Fibroblast of lung (primary cell): ENCODE data around the gene CHTF8. TPM values are rescaled to one million over a fixed set of nuclear protein-coding genes. Genes with fewer than 3 reads are reported as not detected.

ENCODE experiments used
- DNase-seq, 2 donors: peaks; one replicate each; pipeline versions ENCODE4 v3.0.0 to v3.0.0-alpha.2; 2010; ENCODE audit warnings: low read depth in 2 of 2
- H2AFZ ChIP-seq: 2 replicates; pipeline ENCODE4 v1.5.1; 2012; ENCODE audit warnings: low read length, control low read depth, inconsistent platforms
- H3K27ac ChIP-seq: 2 replicates; pipeline ENCODE4 v1.5.1; 2011; ENCODE audit warnings: low read length, control low read depth; ENCODE audit not compliant: insufficient read depth
- H3K27me3 ChIP-seq: 2 replicates; pipeline ENCODE4 v1.5.1; 2011; ENCODE audit warnings: mild to moderate bottlenecking, low read length; ENCODE audit not compliant: control insufficient read depth, insufficient read depth
- H3K36me3 ChIP-seq: 2 replicates; pipeline ENCODE4 v1.5.1; 2011; ENCODE audit warnings: low read length; ENCODE audit not compliant: control insufficient read depth, insufficient read depth
- H3K4me1 ChIP-seq: 2 replicates; pipeline ENCODE4 v1.5.1; 2011; ENCODE audit warnings: low read length; ENCODE audit not compliant: control insufficient read depth, insufficient read depth; ENCODE audit errors: extremely low read depth
- H3K4me2 ChIP-seq: 2 replicates; pipeline ENCODE4 v1.5.1; 2011; ENCODE audit warnings: low read length, control low read depth; ENCODE audit not compliant: insufficient read depth; ENCODE audit errors: extremely low read depth
- H3K4me3 ChIP-seq, 4 experiments: fragments of 200-600 bp in 1 of 4; sonication (generic) in 1 of 4; replicated peaks in 1 of 4; 2 replicates each; pipeline ENCODE4 v1.5.1; 2011 to 2016; ENCODE audit warnings: low read length in 4 of 4, low read depth in 3 of 4, mild to moderate bottlenecking in 3 of 4, control low read depth in 2 of 4, inconsistent platforms in 1 of 4, mixed read lengths in 1 of 4; ENCODE audit not compliant: insufficient read depth in 1 of 4; ENCODE audit errors: control extremely low read depth in 1 of 4
- H3K79me2 ChIP-seq: 2 replicates; pipeline ENCODE4 v1.5.1; 2012; ENCODE audit warnings: mild to moderate bottlenecking, low read length, inconsistent platforms; ENCODE audit not compliant: control insufficient read depth, insufficient read depth
- H3K9ac ChIP-seq: 2 replicates; pipeline ENCODE4 v1.5.1; 2011; ENCODE audit warnings: mild to moderate bottlenecking, low read length, control low read depth; ENCODE audit not compliant: insufficient read depth
- H3K9me3 ChIP-seq: 2 replicates; pipeline ENCODE4 v1.5.1; 2012; ENCODE audit warnings: low read depth, low read length; ENCODE audit not compliant: control insufficient read depth, insufficient read depth
- H4K20me1 ChIP-seq: 2 replicates; pipeline ENCODE4 v1.5.1; 2011; ENCODE audit warnings: low read length; ENCODE audit not compliant: control insufficient read depth, insufficient read depth; ENCODE audit errors: extremely low read depth
- CTCF ChIP-seq, 2 donors: IDR thresholded peaks in 1 of 2; conservative IDR thresholded peaks in 1 of 2; 1 replicate in 1 of 2; 2 replicates in 1 of 2; pipeline ENCODE4 v1.5.1; 2011 to 2012; ENCODE audit warnings: low read length in 2 of 2, control low read depth in 1 of 2, inconsistent platforms in 1 of 2, low read depth in 1 of 2, mild to moderate bottlenecking in 1 of 2
- EZH2 ChIP-seq: IDR thresholded peaks from 2 replicates; pipeline ENCODE4 v1.5.1; 2012; ENCODE audit warnings: low read length, control low read depth, mild to moderate bottlenecking; ENCODE audit errors: missing control alignments
- polyA plus RNA-seq, 2 donors: library from polyadenylated mRNA; depleted of rRNA in 1 of 2; stranded (reverse) in 1 of 2; unstranded in 1 of 2; fragments of >200 nt; gene quantifications; 2 replicates each; pipeline ENCODE4 v1.2.1, GENCODE V29; 2011 to 2012; ENCODE audit warnings: missing spikeins in 1 of 2
- total RNA-seq: library from RNA; depleted of rRNA; stranded (reverse); fragments of >200 nt; gene quantifications from 2 replicates; pipeline ENCODE4 v1.2.1, GENCODE V29; 2014

Gene CHTF8
- total and polyA plus RNA-seq, 2 donors (not counting 1 experiment from before 2014, with no cell fraction given): 55.7 to 74.3 TPM

GRCh38 chr16:69100071-69100691 lies 32.2 kb downstream of the CHTF8 start:
- Histone ChIP-seq H3K79me2 (no peaks in the 10 kb centered on the region), H3K4me2 (no peak overlapping the region), H3K4me3 (no peak overlapping the region), H3K9me3 (no peaks in the 10 kb centered on the region), H3K27ac (no peak overlapping the region), H4K20me1 (no peaks in the 10 kb centered on the region), H2AFZ (no peak overlapping the region), H3K9ac (no peak overlapping the region), H3K36me3 (no peaks in the 10 kb centered on the region), H3K4me1 (no peaks in the 10 kb centered on the region), H3K27me3 (no peaks in the 10 kb centered on the region)
- TF ChIP-seq CTCF (conservative IDR thresholded peaks at IDR 0.05 in 1 of 2, IDR thresholded peaks at IDR 0.05 in 1 of 2; ENCODE audit: low read depth in 1 of 2, low read length in 2 of 2) (no peak), EZH2 (no peak)
- DNase-seq: no peak

- H3K4me1 ChIP-seq: no peaks in the 10 kb centered on the region
- no peaks in the 10 kb centered on the region for H3K79me2 ChIP-seq
- H3K27ac ChIP-seq: no peak overlapping the region
- H4K20me1 ChIP-seq: no peaks in the 10 kb centered on the region
- no peaks in the 10 kb centered on the region for H3K9me3 ChIP-seq
- H3K4me3 ChIP-seq: no peak overlapping the region
- H2AFZ ChIP-seq: no peak overlapping the region
- H3K4me2 ChIP-seq: no peak overlapping the region
- DNase-seq: no peak
- no peaks in the 10 kb centered on the region for H3K27me3 ChIP-seq
- TF ChIP-seq CTCF (conservative IDR thresholded peaks at IDR 0.05 in 1 of 2, IDR thresholded peaks at IDR 0.05 in 1 of 2; ENCODE audit: low read depth in 1 of 2, low read length in 2 of 2): no peak
- TF ChIP-seq EZH2: no peak
- no peaks in the 10 kb centered on the region for H3K36me3 ChIP-seq
- no peak overlapping the region for H3K9ac ChIP-seq
Observed at GRCh38 chr16:69095193-69095592, 37.2 kb downstream of the CHTF8 start.

- H3K4me1 ChIP-seq: no peaks in the 10 kb centered on the region
- H3K27me3 ChIP-seq: no peaks in the 10 kb centered on the region
- H3K36me3 ChIP-seq: no peaks in the 10 kb centered on the region
- no peak overlapping the region for H3K27ac ChIP-seq
- H2AFZ ChIP-seq: no peak overlapping the region
- no peaks in the 10 kb centered on the region for H3K79me2 ChIP-seq
- no peak overlapping the region for H3K4me3 ChIP-seq
- no peaks in the 10 kb centered on the region for H4K20me1 ChIP-seq
- no peak overlapping the region for H3K4me2 ChIP-seq
- TF ChIP-seq EZH2: no peak
- no peak for TF ChIP-seq CTCF (conservative IDR thresholded peaks at IDR 0.05 in 1 of 2, IDR thresholded peaks at IDR 0.05 in 1 of 2; ENCODE audit: low read depth in 1 of 2, low read length in 2 of 2)
- DNase-seq: no peak
- no peak overlapping the region for H3K9ac ChIP-seq
- no peaks in the 10 kb centered on the region for H3K9me3 ChIP-seq
Observed at GRCh38 chr16:69094501-69094900, 37.9 kb downstream of the CHTF8 start.
